VCaP (cell line): ENCODE results near the gene LRRTM4.

ENCODE experiments used
- H3K27ac ChIP-seq: fragments of 450-650 bp; 2 replicates; pipeline ENCODE4 v1.5.1; 2017
- CTCF ChIP-seq: fragments of 450-650 bp; conservative IDR thresholded peaks from 2 replicates; pipeline ENCODE4 v1.5.1; 2017; ENCODE audit warnings: mild to moderate bottlenecking, moderate library complexity

LRRTM4 gene

DNA sequence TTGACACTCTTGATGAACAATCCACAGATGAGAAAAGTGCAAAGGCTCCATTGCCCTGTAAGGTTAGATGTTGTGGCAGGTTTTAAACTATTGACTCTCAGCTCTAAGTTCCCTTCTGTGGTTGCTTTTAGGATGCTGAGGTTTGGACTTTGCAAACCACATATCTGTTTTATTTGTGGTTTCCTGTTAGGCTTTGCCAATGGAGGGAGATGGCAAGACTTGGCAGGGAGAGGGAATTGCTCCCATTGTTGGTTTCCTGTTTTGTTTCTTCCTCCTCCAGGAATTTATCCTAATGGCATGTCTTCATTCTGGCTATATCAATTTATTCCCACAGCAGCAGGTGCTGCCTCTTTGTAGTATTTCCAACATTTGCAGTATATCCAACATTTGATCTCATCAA lies 772.3 kb downstream of the LRRTM4 start:
- H3K27ac ChIP-seq: no peak overlapping the region
- TF ChIP-seq CTCF: no peak

GRCh38 chr2:76748581-76749296 lies 773.4 kb downstream of the LRRTM4 start:
- H3K27ac ChIP-seq: peak overlapping the region; percentile 70
- TF ChIP-seq CTCF: no peak

DNA sequence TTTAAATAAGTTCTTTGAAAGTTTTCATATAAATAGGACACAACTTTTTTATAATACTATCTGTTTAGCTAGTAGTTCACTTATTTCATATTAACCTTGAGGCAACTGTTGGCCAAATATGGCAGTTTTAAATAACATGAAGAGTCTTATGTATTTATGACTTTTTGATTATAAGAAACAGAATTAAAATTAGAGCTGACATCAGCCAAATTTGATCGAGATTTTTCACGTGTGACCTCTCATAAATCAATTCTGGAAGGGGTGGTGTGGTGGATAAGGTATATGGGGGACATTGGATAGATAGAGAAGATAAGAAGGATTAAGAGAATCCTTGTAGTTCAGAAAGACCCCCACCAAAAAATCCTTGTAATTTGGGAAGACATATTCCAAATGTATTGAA lies 776.6 kb downstream of the LRRTM4 start:
- no peak overlapping the region for H3K27ac ChIP-seq
- TF ChIP-seq CTCF: no peak

DNA sequence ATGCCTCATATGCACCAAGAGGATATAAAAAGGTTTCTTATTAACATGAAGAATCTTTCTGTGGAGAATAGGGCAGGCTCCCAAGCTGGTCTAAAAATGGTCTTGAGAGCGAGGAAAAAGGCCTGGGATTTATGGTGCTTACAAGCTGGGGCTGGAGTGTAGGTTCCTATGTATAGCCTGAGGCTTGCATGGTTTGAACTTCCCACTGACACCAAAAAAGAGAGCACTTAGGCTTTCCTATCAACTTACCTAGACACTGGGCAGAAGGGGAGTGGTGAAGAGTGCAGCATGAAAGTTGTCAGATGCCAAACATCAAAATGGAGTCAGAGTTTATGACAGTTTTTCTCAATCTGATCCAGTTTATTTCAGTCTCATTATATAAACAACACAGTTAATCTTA lies 784.6 kb downstream of the LRRTM4 start:
- H3K27ac ChIP-seq: no peak overlapping the region
- TF ChIP-seq CTCF: no peak

GRCh38 chr2:76733736-76734135 lies 788.4 kb downstream of the LRRTM4 start:
- no peak for TF ChIP-seq CTCF
- no peak overlapping the region for H3K27ac ChIP-seq

GRCh38 chr2:76731157-76731556 lies 791.0 kb downstream of the LRRTM4 start:
- no peak for TF ChIP-seq CTCF

DNA sequence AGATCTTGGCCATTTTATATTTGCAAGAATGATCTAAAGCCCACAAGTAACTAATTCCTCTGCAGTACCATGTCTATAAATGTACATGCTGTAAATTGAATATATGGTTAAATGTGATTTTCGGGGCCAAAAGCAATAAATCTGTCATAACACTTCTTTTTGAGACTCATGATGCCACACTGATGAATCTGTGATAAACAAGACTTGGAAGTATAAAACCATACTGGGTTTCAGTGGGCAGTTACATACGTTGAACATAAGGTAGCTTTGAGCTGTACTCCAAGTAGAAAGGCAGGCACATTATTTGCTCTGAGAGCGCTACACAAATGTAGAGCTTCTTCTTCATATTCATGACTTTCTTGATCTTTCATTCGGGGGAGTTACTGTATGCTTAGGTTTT lies 792.2 kb downstream of the LRRTM4 start:
- H3K27ac ChIP-seq: no peak overlapping the region
- TF ChIP-seq CTCF: no peak

More at GRCh38 chr2:76731157-76731556, 791.0 kb downstream of the LRRTM4 start:
- H3K27ac ChIP-seq: no peak overlapping the region
